SW 1271 (cell line): ENCODE results near the gene ATP2B3.

Source experiments
- DNase-seq, 2 experiments: peaks; one replicate each; lab custom pipeline; 2025; lab: John Stamatoyannopoulos, UW

The ATP2B3 gene

DNA sequence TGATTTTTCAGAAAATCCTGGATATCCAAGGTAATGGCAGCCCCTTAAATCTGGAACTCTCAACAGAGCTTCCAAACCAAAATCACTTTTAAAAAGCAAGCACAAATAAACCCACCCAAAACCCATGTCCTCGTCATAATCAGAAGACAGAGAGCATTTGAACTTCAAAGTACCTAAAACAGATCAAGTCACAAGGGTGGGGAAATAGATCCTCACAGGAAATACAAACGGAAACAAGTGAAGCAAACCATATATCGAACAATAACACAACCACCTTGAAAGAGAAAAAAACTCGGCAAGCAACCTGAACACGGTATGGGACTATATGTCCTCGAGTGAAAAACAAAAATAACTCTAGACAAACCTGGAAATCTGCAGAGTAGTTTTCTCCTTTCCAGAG is 97.4 kb downstream of the ATP2B3 start:
- no peak for DNase-seq

GRCh38 chrX:153620576-153620975 is 103.1 kb downstream of the ATP2B3 start:
- DNase-seq: no peak

GRCh38 chrX:153621949-153622598 is 104.6 kb downstream of the ATP2B3 start:
- no peak for DNase-seq

- DNase-seq: no peak
Observed at GRCh38 chrX:153622661-153623309, 105.3 kb downstream of the ATP2B3 start.

DNA sequence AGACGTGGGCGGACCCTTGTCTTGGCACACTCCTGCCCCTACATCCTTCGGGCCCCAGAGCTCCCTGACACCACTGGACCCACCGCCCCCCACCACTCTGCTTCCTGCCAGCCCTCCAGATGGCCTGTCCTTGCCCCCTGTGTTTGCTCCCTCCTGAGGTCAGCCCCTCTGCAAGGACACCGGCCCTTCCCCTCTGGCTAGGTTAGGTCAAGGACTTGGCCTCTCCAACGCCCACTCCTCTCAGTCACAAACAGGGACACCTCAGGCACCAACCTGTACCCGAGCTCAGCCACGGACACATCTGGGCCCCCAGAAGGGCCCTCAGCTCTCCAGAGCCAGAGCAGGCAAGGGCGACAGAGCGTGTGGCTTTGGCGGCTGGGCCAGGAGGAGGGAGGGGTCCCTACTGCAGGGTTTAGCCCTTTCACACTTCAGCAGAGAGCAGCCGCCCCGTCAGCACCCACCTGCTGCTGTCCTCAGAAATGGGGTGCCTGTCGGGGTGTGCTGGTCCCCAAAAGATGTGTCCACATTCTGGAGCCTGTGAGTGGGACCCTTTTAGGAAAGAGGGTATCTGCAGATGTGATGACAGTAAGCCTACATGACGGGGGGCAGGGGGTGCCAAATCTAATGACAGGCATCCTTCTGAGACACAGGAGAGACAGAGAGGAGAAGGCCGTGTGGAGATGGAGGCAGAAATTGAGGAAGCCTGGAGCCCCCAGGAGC is 106.0 kb downstream of the ATP2B3 start:
- no peak for DNase-seq

GRCh38 chrX:153624196-153625091 is 107.0 kb downstream of the ATP2B3 start:
- no peak for DNase-seq

DNA sequence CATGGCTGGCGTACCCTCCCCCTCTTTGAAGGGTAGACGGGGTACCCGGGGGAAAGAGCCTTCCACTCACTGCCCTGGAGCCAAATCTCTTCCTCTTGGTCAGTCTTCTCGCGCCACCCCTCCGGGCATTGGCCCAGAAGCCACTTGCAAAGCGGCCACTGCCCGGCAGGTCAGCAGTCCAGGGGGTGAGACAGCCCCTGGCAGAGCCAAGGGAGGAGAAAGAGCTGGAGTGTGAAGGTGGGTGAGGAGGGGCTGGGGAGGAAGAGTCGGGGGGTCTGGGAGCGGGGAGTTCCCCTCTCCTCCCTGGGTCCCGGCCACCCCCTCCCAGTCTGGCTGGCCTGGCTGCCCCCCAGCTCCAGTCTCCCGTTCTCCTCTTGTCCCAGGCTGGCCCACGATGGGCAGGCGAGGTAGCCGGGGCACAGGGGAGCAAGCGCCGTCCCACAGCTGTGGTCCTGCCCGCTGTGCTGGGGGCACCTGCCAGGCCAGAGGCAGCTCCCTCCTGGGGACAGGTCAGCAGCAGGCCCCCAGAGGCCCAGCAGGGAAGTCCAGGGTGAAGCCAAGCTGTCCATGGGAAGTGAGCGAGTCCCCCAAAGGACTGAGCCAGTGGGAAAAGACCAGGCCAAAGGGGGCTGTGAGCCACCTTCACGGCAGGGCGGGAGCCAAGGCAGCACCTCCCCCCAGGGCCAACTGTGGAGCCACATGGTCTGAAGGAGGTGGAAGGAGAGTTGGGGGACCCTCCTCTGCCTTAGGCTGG is 108.0 kb downstream of the ATP2B3 start:
- no peak for DNase-seq

GRCh38 chrX:153626025-153626633 is 108.7 kb downstream of the ATP2B3 start:
- no peak for DNase-seq

DNA sequence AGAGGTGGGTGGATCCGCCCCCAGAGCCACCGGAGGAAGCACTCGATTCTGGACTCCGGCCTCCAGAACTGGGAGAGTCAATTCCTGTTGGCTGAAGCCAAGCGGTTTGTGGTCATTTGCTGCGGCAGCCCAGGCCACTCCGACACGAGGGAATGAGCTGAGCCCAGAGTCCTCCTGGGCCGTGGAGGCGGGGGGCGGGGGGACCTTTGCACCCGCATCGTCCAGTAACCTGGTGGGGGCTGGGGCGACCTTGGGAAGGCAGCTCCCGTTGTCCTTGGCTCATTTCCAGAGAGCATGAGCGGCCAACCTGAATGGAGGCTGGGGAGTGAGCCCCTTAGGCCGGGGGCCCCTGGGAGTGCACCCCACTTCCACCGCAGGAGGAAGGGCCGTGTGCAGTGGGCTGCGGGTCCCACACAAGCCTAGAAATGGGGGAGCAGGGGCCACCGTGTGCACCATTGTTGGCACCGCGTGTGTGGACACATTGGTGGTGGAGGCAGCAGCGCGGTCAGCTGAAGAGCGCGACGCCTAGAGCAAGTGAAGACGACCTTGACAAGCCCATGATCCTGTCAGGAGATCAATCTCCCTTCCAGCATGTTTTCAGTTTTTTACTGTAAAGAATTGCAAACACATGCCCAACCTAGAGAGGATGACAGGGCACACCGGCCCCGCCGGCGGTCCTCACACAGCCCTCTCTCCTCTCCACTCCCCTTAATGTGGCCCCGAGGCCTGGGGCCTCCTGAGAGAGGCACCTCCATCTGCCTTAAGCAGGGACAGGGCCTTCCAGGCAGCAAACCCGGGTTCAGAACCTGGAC is 109.6 kb downstream of the ATP2B3 start:
- no peak for DNase-seq

- DNase-seq: no peak
Observed at GRCh38 chrX:153627675-153628111, 110.3 kb downstream of the ATP2B3 start.

DNA sequence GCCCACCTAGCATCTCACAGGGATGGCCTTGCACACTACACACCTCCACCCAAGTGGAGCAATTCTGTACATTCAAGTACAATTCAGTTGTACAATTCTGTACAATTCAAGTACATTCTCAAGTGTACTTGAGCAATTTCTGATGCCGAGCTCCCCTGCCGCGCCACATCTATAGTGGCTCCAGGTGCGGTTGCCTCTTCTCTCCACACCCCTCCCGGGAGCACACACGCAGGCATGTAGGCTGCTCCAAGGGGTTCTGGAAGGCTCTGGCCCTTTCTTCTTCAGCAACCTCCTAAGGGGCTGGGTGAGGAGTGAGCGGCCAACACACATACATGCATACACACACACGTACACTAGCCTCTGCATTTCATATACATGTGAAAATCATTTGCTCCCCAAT is 110.7 kb downstream of the ATP2B3 start:
- no peak for DNase-seq

DNA sequence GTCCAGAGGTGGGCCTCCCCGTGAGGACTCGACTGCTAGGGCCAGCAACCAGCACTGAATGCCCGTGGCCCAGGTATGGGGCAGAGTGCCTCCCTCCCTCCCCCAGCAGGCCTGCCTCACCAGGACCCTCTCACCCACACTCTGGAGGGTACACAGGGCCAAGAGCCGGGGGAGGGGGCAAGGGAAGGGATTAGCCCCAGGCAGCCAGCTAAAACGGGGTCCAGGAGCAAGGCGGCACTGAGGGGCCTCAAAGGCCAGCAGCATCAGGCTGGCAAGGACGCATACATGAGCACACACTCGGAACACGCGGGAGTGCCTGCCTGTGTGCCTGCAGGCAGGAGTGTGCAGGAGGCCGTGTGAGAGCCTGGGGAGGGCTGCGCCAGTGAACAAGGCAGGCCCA is 111.2 kb downstream of the ATP2B3 start:
- DNase-seq: no peak

DNA sequence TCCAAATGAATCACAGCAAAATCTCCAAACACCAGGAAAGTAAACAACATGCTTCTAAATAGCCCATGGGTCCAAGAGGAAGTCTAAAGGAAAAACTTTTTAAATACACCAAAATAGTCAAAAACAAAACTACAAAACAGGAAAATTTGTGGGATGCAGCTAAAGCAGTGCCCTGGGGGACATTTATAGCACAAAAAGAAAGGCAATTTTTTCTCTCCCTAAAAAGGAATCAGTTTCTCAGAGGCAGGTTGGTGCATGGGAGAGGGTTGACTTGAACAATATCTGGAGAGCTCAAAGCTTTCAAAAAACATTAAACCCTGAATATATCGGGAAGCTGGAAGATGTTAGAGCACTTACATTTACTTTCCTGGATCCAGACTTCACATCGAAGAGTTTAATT is 113.9 kb downstream of the ATP2B3 start:
- no peak for DNase-seq

DNA sequence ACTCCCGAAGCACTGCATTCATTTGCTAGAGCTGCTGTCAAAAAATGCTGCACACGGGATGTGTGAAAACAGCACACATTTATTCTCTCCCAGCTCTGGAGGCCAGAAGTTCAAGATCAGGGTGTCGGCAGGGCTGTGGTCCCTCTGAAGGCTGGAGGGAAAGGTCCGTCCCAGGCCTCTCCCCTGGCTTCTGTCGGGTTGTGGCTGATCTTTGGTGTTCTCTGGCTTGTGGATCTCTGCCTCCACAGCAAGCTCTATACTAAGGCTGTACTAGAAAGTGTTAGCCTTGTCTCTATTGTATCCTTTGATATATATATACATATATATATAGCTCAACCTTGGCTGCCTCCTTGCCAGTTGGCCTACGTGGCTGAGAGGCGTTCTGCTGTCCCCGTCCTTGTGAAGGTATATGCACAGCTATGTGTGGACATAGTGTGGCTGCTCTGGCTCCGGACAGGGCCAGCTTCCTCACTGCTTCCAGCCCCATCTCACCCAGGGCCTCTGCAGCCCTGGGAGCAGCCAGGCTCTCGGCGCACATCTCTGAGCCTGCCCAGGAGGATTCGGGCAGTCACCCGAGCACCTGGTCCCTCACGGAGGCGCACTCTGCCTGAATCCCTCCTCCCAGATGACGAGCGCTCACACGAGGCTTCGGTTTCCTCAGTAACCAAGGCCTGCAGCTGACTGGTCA is 114.6 kb downstream of the ATP2B3 start:
- DNase-seq: no peak
